HG03571 (cell line): ENCODE data around the gene CROCC.
A peak's percentile ranks its signal among the peaks of the same experiment; 100 is the strongest.
"Not testable (repeated sequence)": the region's sequence is repeated elsewhere in the genome, so short reads cannot be mapped to it uniquely, and the experiment has no call there.

ENCODE experiments used
- ATAC-seq: cut with Tn5 transposase; IDR thresholded peaks from one replicate; pipeline ENCODE4 v1.9.1; 2021; ENCODE audit not compliant: unreplicated experiment

Gene CROCC

GRCh38 chr1:16913833-16914662, 7.7 kb upstream of the CROCC start:
- ATAC-seq = peak; percentile 77

GRCh38 chr1:16914928-16915626, 6.7 kb upstream of the CROCC start:
- ATAC-seq = not testable (repeated sequence)

- no peak for ATAC-seq
These were observed 6.1 kb upstream of the CROCC start for GRCh38 chr1:16915627-16915973.

GRCh38 chr1:16916036-16916880, 5.5 kb upstream of the CROCC start:
- ATAC-seq = not testable (repeated sequence)

GRCh38 chr1:16918371-16918770, 3.4 kb upstream of the CROCC start:
- no peak for ATAC-seq

GRCh38 chr1:16918936-16919665, 2.6 kb upstream of the CROCC start:
- ATAC-seq = not testable (repeated sequence)

GRCh38 chr1:16920951-16921350, 780 bp upstream of the CROCC start:
- no peak for ATAC-seq

GRCh38 chr1:16922466-16922865, 735 bp downstream of the CROCC start:
- ATAC-seq = no peak

GRCh38 chr1:16922885-16923431, 1.2 kb downstream of the CROCC start:
- no peak for ATAC-seq

GRCh38 chr1:16924216-16924918, 2.6 kb downstream of the CROCC start:
- no peak for ATAC-seq

- no peak for ATAC-seq
These were observed 3.3 kb downstream of the CROCC start for GRCh38 chr1:16924919-16925477.

GRCh38 chr1:16925635-16926490, 4.1 kb downstream of the CROCC start:
- no peak for ATAC-seq

GRCh38 chr1:16926491-16927073, 4.9 kb downstream of the CROCC start:
- ATAC-seq = no peak

GRCh38 chr1:16927256-16927655, 5.5 kb downstream of the CROCC start:
- no peak for ATAC-seq

- ATAC-seq = no peak
These were observed 6.2 kb downstream of the CROCC start for GRCh38 chr1:16927711-16928485.

GRCh38 chr1:16929146-16930041, 7.7 kb downstream of the CROCC start:
- not testable (repeated sequence) for ATAC-seq
